Endothelial cell (in vitro differentiated cells): ENCODE results near the gene GRM5. TPM values are rescaled to one million over a fixed set of nuclear protein-coding genes. Genes with fewer than 3 reads are reported as not detected.

Experiments
- DNase-seq: peaks from one replicate; pipeline ENCODE4 v3.0.0; 2021; ENCODE audit warnings: low spot score
- H3K27ac Mint-ChIP-seq: one replicate; pipeline ENCODE4 v1.8.0; 2021; ENCODE audit warnings: mixed read lengths, inconsistent platforms; ENCODE audit not compliant: unreplicated experiment
- H3K27me3 Mint-ChIP-seq: one replicate; pipeline ENCODE4 v1.8.0; 2021; ENCODE audit warnings: mild to moderate bottlenecking, moderate library complexity, mixed read lengths, inconsistent platforms; ENCODE audit not compliant: unreplicated experiment
- H3K36me3 Mint-ChIP-seq: one replicate; pipeline ENCODE4 v1.8.0; 2021; ENCODE audit warnings: mild to moderate bottlenecking, low read depth, mixed read lengths, inconsistent platforms; ENCODE audit not compliant: unreplicated experiment
- H3K4me1 Mint-ChIP-seq: one replicate; pipeline ENCODE4 v1.8.0; 2021; ENCODE audit warnings: mild to moderate bottlenecking, mixed read lengths, inconsistent platforms; ENCODE audit not compliant: unreplicated experiment
- H3K4me3 Mint-ChIP-seq: one replicate; pipeline ENCODE4 v1.8.0; 2021; ENCODE audit warnings: mild to moderate bottlenecking, mixed read lengths, inconsistent platforms; ENCODE audit not compliant: unreplicated experiment
- H3K9me3 Mint-ChIP-seq: one replicate; pipeline ENCODE4 v1.8.0; 2021; ENCODE audit warnings: mixed read lengths, inconsistent platforms; ENCODE audit not compliant: unreplicated experiment
- CTCF ChIP-seq: fragments of 200-600 bp; sonication (generic); IDR thresholded peaks from one replicate; pipeline ENCODE4 v1.5.0; 2021; ENCODE audit warnings: antibody characterized with exemption; ENCODE audit not compliant: unreplicated experiment
- total RNA-seq: library from RNA; stranded (reverse); fragmentation: NEBNext Ultra II Directional; extraction: Animal tissue kit (Norgen Biotek cat#: 25700); gene quantifications from one replicate; pipeline ENCODE4 v1.2.1, GENCODE V29; 2021; ENCODE audit not compliant: unreplicated experiment

The GRM5 gene
- total RNA-seq, 1 donor from 2014 or later: 0.28 TPM

- H3K4me1 Mint-ChIP-seq: peaks cover 35% of the 10 kb centered on the region
- DNase-seq: no peak
- H3K27me3 Mint-ChIP-seq: peaks cover 1% of the 10 kb centered on the region
- peaks cover 4% of the 10 kb centered on the region for H3K36me3 Mint-ChIP-seq
- TF ChIP-seq CTCF: no peak
- H3K27ac Mint-ChIP-seq: no peak overlapping the region
- H3K4me3 Mint-ChIP-seq: no peak overlapping the region
- no peaks in the 10 kb centered on the region for H3K9me3 Mint-ChIP-seq
Observed at GRCh38 chr11:88617226-88617625, 448.6 kb downstream of the GRM5 start.

DNA sequence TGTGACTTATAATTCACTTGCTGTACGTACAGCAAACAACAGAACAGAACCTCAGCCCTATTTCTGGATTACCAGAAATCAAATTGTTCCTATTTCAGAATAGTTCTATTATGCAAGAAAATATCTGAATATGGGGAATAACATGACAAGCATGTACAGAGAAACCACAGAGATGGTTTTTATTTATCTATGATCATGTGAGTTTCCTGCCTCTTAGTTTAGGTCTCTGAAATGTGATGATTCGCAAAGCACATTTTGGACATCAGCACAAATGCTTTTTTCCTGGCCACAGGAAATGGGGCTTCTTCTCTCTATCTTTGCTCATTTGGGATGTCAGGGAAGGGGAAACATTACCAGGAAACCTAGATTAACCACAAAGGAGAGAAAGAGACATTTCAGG is 461.5 kb downstream of the GRM5 start:
- TF ChIP-seq CTCF: no peak
- no peak for DNase-seq
- H3K4me3 Mint-ChIP-seq: no peak overlapping the region
- H3K4me1 Mint-ChIP-seq: peaks cover 8% of the 10 kb centered on the region
- H3K36me3 Mint-ChIP-seq: no peaks in the 10 kb centered on the region
- H3K9me3 Mint-ChIP-seq: no peaks in the 10 kb centered on the region
- H3K27me3 Mint-ChIP-seq: no peaks in the 10 kb centered on the region
- no peak overlapping the region for H3K27ac Mint-ChIP-seq

DNA sequence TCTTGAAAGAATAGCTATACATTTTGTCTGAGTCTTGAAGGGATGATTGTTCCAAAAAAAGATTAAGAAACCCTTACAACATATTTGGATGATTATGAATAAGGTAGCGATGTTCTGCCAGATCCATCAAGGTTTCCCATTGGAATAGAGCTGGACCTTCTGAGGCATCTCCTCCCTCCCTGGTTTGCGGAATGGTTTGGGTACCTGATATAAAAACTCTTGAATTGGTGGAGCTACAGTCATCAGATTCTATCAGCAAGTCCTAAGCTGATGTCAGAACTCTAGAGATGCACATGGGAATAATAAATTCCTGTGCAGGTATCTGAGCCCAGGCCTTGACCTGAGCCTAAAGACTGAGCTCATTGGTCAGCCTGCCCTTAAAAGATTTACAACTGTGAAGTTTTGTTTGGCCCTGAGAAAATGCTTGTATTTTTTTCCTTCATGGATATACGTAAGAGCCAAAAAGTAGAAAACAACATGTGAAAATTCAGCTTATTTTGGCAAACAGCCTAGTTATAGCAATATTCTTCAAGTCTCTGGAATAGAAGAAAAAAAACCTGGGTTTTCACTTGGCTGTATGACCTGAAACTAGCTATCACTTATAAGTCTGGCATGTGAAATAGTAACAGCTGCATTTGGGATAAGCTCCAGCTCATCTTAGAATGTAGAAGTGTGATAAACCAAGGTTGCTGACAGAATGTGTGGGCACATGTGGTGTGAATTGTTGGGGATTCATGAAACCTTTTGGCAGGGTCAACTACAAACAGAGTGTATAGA is 462.5 kb downstream of the GRM5 start:
- H3K27ac Mint-ChIP-seq: no peak overlapping the region
- DNase-seq: no peak
- H3K9me3 Mint-ChIP-seq: no peaks in the 10 kb centered on the region
- H3K27me3 Mint-ChIP-seq: no peaks in the 10 kb centered on the region
- H3K36me3 Mint-ChIP-seq: no peaks in the 10 kb centered on the region
- peaks cover 11% of the 10 kb centered on the region for H3K4me1 Mint-ChIP-seq
- TF ChIP-seq CTCF: no peak
- no peak overlapping the region for H3K4me3 Mint-ChIP-seq

GRCh38 chr11:88597387-88597786 is 468.4 kb downstream of the GRM5 start:
- Mint-ChIP-seq H3K9me3 (no peaks in the 10 kb centered on the region), H3K36me3 (no peaks in the 10 kb centered on the region), H3K27me3 (no peaks in the 10 kb centered on the region), H3K4me3 (no peak overlapping the region), H3K27ac (no peak overlapping the region), H3K4me1 (peaks cover 11% of the 10 kb centered on the region)
- DNase-seq: no peak
- no peak for TF ChIP-seq CTCF

DNA sequence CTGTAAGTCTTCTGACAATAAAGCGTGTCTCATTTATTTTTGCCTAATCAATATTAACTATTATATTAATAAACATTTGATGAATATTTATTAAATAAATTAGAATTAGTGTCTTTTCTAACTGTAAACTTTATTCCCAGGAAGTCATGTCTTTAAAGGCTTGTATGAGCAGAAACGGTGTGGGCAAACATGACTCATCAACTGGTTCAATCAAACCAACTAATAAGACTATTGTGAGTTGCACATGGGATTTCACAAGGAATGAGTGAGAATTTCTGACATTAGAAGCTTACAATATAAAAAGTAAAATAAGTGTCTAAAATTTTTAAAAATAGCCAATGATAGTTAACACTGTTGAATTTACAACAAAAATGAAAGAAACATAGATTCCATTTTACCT is 469.0 kb downstream of the GRM5 start:
- no peak for DNase-seq
- H3K9me3 Mint-ChIP-seq: no peaks in the 10 kb centered on the region
- H3K36me3 Mint-ChIP-seq: no peaks in the 10 kb centered on the region
- no peak overlapping the region for H3K4me3 Mint-ChIP-seq
- peaks cover 11% of the 10 kb centered on the region for H3K4me1 Mint-ChIP-seq
- H3K27ac Mint-ChIP-seq: no peak overlapping the region
- H3K27me3 Mint-ChIP-seq: no peaks in the 10 kb centered on the region
- TF ChIP-seq CTCF: no peak
